ENCODE data around the gene KLHL1. TPM values are rescaled to one million over a fixed set of nuclear protein-coding genes. Genes with fewer than 3 reads are reported as not detected.

Gene KLHL1
- total and polyA plus RNA-seq, 4 donors: 0.14 TPM; not detected in 3

- Histone ChIP-seq H3K4me1 (ENCODE audit: control insufficient read depth in 5 of 5, insufficient read depth in 5 of 5, low read length in 5 of 5) (no peaks in the 10 kb centered on the region), H3K4me3 (no peak overlapping the region), H3K9me3 (ENCODE audit: control insufficient read depth in 4 of 4, insufficient read depth in 3 of 4, low read length in 3 of 4) (no peaks in the 10 kb centered on the region), H3K9ac (ENCODE audit: insufficient read depth in 1 of 2, low read length in 2 of 2) (no peak overlapping the region), H3K27ac (ENCODE audit: low read depth in 1 of 2, low read length in 1 of 2) (no peak overlapping the region), H3K36me3 (ENCODE audit: control insufficient read depth in 4 of 4, insufficient read depth in 4 of 4, low read length in 4 of 4) (no peaks in the 10 kb centered on the region), H3K27me3 (ENCODE audit: control insufficient read depth in 3 of 3, insufficient read depth in 3 of 3, low read length in 2 of 3) (no peaks in the 10 kb centered on the region)
- WGBS, 2 donors: 5% methylated on average over 4 of the region's 4 CpGs
- TF ChIP-seq CTCF (IDR thresholded peaks at IDR 0.05; ENCODE audit: control extremely low read depth, extremely low read depth): peak; percentile 9
- ATAC-seq (ENCODE audit: insufficient read depth, low FRiP score) (no peak), DNase-seq (peak in 2 of 3 donors; percentile 51 to 64)
These were observed 250.9 kb downstream of the KLHL1 start for GRCh38 chr13:69857183-69857821.

GRCh38 chr13:69856331-69856730, 251.9 kb downstream of the KLHL1 start:
- DNase-seq: no peak
- Histone ChIP-seq H3K4me3 (no peak overlapping the region), H3K27ac (ENCODE audit: low read depth in 1 of 2, low read length in 1 of 2) (no peak overlapping the region), H3K9me3 (ENCODE audit: control insufficient read depth in 4 of 4, insufficient read depth in 3 of 4, low read length in 3 of 4) (no peaks in the 10 kb centered on the region), H3K27me3 (ENCODE audit: control insufficient read depth in 3 of 3, insufficient read depth in 3 of 3, low read length in 2 of 3) (no peaks in the 10 kb centered on the region), H3K9ac (ENCODE audit: insufficient read depth in 1 of 2, low read length in 2 of 2) (no peak overlapping the region), H3K36me3 (ENCODE audit: control insufficient read depth in 4 of 4, insufficient read depth in 4 of 4, low read length in 4 of 4) (no peaks in the 10 kb centered on the region), H3K4me1 (ENCODE audit: control insufficient read depth in 5 of 5, insufficient read depth in 5 of 5, low read length in 5 of 5) (no peaks in the 10 kb centered on the region)
- 41 to 71% methylated on average over 3 of the region's 3 CpGs for WGBS, 2 donors
- no peak for TF ChIP-seq CTCF (IDR thresholded peaks at IDR 0.05; ENCODE audit: control extremely low read depth, extremely low read depth)
- ATAC-seq (ENCODE audit: insufficient read depth, low FRiP score): no peak

- no peak for ATAC-seq (ENCODE audit: insufficient read depth, low FRiP score)
- H3K4me3 ChIP-seq: no peak overlapping the region
- no peaks in the 10 kb centered on the region for H3K4me1 ChIP-seq (ENCODE audit: control insufficient read depth in 5 of 5, insufficient read depth in 5 of 5, low read length in 5 of 5)
- H3K27me3 ChIP-seq (ENCODE audit: control insufficient read depth in 3 of 3, insufficient read depth in 3 of 3, low read length in 2 of 3): no peaks in the 10 kb centered on the region
- DNase-seq: no peak
- no peaks in the 10 kb centered on the region for H3K36me3 ChIP-seq (ENCODE audit: control insufficient read depth in 4 of 4, insufficient read depth in 4 of 4, low read length in 4 of 4)
- TF ChIP-seq CTCF (IDR thresholded peaks at IDR 0.05; ENCODE audit: control extremely low read depth, extremely low read depth): no peak
- WGBS, 2 donors: 86 to 87% methylated on average over 2 of the region's 2 CpGs
- no peak overlapping the region for H3K27ac ChIP-seq (ENCODE audit: low read depth in 1 of 2, low read length in 1 of 2)
- no peaks in the 10 kb centered on the region for H3K9me3 ChIP-seq (ENCODE audit: control insufficient read depth in 4 of 4, insufficient read depth in 3 of 4, low read length in 3 of 4)
- H3K9ac ChIP-seq (ENCODE audit: insufficient read depth in 1 of 2, low read length in 2 of 2): no peak overlapping the region
These were observed 279.7 kb downstream of the KLHL1 start for GRCh38 chr13:69828527-69828926.

- no peak for TF ChIP-seq CTCF (IDR thresholded peaks at IDR 0.05; ENCODE audit: control extremely low read depth, extremely low read depth)
- no peaks in the 10 kb centered on the region for H3K4me1 ChIP-seq (ENCODE audit: control insufficient read depth in 5 of 5, insufficient read depth in 5 of 5, low read length in 5 of 5)
- H3K9ac ChIP-seq (ENCODE audit: insufficient read depth in 1 of 2, low read length in 2 of 2): no peak overlapping the region
- H3K36me3 ChIP-seq (ENCODE audit: control insufficient read depth in 4 of 4, insufficient read depth in 4 of 4, low read length in 4 of 4): no peaks in the 10 kb centered on the region
- no peaks in the 10 kb centered on the region for H3K27me3 ChIP-seq (ENCODE audit: control insufficient read depth in 3 of 3, insufficient read depth in 3 of 3, low read length in 2 of 3)
- H3K9me3 ChIP-seq (ENCODE audit: control insufficient read depth in 4 of 4, insufficient read depth in 3 of 4, low read length in 3 of 4): no peaks in the 10 kb centered on the region
- 73 to 85% methylated on average over 6 of the region's 6 CpGs for WGBS, 2 donors
- ATAC-seq (ENCODE audit: insufficient read depth, low FRiP score) (no peak), DNase-seq (no peak)
- no peak overlapping the region for H3K27ac ChIP-seq (ENCODE audit: low read depth in 1 of 2, low read length in 1 of 2)
- H3K4me3 ChIP-seq: no peak overlapping the region
These were observed 288.1 kb downstream of the KLHL1 start for GRCh38 chr13:69820180-69820579.
